ENCODE data around the gene PTPRT. TPM values are rescaled to one million over a fixed set of nuclear protein-coding genes. Genes with fewer than 3 reads are reported as not detected.

The PTPRT gene
- total RNA-seq, 4 donors from 2014 or later: 0.72 to 2.5 (median 1.4) TPM

DNA sequence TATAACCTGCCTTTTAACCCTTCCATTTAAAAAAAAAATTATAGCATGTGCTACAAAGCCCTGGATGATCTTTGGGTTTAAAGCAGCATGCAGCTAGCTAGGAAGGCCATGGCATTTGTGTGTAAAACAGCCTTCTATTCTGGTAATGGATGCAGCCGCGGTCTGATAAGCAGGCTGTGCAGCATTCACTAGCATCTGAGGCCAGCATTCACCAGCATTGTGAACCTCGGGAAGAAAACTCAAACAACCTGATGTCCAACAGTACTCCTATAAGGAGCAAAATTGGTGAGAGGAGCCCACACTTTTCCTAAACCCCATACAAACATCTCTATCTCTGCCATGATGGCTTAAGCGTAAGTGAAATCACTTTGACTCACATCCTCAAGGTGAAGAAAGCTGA is 265.5 kb downstream of the PTPRT start:
- no peaks in the 10 kb centered on the region for H3K36me3 ChIP-seq
- no peaks in the 10 kb centered on the region for H3K4me1 ChIP-seq
- H3K4me3 ChIP-seq: no peak overlapping the region
- TF ChIP-seq, protein P1, sequence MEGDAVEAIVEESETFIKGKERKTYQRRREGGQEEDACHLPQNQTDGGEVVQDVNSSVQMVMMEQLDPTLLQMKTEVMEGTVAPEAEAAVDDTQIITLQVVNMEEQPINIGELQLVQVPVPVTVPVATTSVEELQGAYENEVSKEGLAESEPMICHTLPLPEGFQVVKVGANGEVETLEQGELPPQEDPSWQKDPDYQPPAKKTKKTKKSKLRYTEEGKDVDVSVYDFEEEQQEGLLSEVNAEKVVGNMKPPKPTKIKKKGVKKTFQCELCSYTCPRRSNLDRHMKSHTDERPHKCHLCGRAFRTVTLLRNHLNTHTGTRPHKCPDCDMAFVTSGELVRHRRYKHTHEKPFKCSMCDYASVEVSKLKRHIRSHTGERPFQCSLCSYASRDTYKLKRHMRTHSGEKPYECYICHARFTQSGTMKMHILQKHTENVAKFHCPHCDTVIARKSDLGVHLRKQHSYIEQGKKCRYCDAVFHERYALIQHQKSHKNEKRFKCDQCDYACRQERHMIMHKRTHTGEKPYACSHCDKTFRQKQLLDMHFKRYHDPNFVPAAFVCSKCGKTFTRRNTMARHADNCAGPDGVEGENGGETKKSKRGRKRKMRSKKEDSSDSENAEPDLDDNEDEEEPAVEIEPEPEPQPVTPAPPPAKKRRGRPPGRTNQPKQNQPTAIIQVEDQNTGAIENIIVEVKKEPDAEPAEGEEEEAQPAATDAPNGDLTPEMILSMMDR (IDR thresholded peaks at IDR 0.05): no peak
- TF ChIP-seq POLR2A (IDR thresholded peaks at IDR 0.05): no peak
- TF ChIP-seq POLR2AphosphoS5 (IDR thresholded peaks at IDR 0.05): no peak
- no peak for TF ChIP-seq EP300 (IDR thresholded peaks at IDR 0.05)
- 91% methylated on average over 4 of the region's 4 CpGs for WGBS
- H3K27ac ChIP-seq: no peak overlapping the region
- DNase-seq (ENCODE audit: low spot score in 2 of 2): no peak
- no peaks in the 10 kb centered on the region for H3K27me3 ChIP-seq
- no peaks in the 10 kb centered on the region for H3K9me3 ChIP-seq

DNA sequence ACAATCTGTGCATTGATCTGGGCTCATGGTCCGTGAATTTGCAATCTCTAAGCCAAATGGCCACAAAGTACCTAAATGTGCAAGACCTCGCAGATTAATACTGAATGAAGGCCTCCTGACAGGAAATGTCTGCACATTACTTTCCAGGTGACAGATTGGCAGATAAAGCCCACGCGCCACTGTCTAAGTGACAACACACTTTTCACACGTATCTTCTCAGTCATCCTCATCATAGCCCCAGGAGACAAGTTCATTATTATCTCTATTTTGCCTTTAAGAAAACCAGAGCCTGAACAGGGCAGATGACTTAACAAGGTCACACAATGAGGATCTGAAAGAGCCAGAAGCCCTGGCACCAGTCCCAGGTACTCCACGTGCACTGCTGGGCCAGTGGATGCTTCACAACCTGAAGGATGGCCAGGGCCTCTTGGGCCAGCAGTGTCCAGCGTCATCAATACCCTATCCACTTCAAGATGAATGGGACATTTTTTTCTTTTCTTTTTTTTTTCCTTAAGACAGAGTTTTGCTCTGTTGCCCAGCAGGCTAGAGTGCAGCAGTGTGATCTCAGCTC is 266.3 kb downstream of the PTPRT start:
- Histone ChIP-seq H3K36me3 (no peaks in the 10 kb centered on the region), H3K4me3 (no peak overlapping the region), H3K4me1 (no peaks in the 10 kb centered on the region), H3K27me3 (no peaks in the 10 kb centered on the region), H3K27ac (no peak overlapping the region), H3K9me3 (no peaks in the 10 kb centered on the region)
- DNase-seq (ENCODE audit: low spot score in 2 of 2): no peak
- no peak for TF ChIP-seq POLR2A (IDR thresholded peaks at IDR 0.05)
- TF ChIP-seq, protein P1 (IDR thresholded peaks at IDR 0.05): no peak
- TF ChIP-seq POLR2AphosphoS5 (IDR thresholded peaks at IDR 0.05): no peak
- no peak for TF ChIP-seq EP300 (IDR thresholded peaks at IDR 0.05)
- 76% methylated on average over 7 of the region's 7 CpGs for WGBS

DNA sequence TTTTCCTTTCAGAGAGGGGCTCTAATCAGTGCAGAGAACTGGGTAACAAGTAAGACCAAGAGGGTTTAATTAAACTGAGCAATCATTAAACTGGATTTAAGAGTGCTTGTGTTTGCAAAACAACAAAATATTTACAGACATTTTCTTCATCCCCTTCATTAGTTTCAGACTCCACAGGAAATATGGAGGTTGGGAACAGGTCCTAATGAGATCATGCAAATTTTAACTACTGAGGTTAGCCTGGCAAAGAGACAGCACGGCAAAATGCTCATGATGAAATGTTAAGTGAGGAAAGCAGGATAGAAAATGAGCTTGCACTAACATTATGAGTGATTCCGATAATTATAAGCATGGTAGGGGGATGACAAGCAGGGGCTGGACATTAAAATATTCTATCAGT is 268.9 kb downstream of the PTPRT start:
- Histone ChIP-seq H3K27me3 (no peaks in the 10 kb centered on the region), H3K9me3 (peaks cover 5% of the 10 kb centered on the region), H3K4me1 (no peaks in the 10 kb centered on the region), H3K27ac (no peak overlapping the region), H3K4me3 (no peak overlapping the region), H3K36me3 (no peaks in the 10 kb centered on the region)
- no peak for DNase-seq (ENCODE audit: low spot score in 2 of 2)
- WGBS: 68% methylated on average over 2 of the region's 2 CpGs
- TF ChIP-seq EP300 (IDR thresholded peaks at IDR 0.05): no peak
- no peak for TF ChIP-seq POLR2AphosphoS5 (IDR thresholded peaks at IDR 0.05)
- TF ChIP-seq, protein P1 (IDR thresholded peaks at IDR 0.05): no peak
- TF ChIP-seq POLR2A (IDR thresholded peaks at IDR 0.05): no peak

DNA sequence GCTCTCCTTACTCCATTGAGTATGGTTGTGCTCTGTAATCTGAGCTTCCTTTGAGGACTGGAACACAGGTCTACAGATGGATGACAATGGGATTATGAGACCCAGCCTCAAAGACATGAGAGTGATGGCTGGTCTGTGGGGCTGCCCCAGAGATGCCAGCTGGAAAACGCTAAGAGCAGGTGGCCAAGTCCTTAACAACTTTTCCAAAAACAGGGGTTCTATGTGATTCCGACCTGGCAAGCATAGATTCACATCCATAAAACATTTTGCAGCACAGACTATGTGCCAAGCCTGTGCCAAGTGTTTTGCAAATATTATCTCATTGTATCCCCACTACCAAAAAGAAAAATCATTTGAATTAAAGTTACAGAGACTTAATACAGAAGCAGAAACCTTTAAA is 270.4 kb downstream of the PTPRT start:
- H3K27ac ChIP-seq: no peak overlapping the region
- 45% methylated on average over 2 of the region's 2 CpGs for WGBS
- peaks cover 5% of the 10 kb centered on the region for H3K9me3 ChIP-seq
- no peak for TF ChIP-seq POLR2A (IDR thresholded peaks at IDR 0.05)
- no peak for TF ChIP-seq EP300 (IDR thresholded peaks at IDR 0.05)
- no peak for TF ChIP-seq POLR2AphosphoS5 (IDR thresholded peaks at IDR 0.05)
- TF ChIP-seq, protein P1 (IDR thresholded peaks at IDR 0.05): no peak
- H3K4me1 ChIP-seq: no peaks in the 10 kb centered on the region
- no peak for DNase-seq (ENCODE audit: low spot score in 2 of 2)
- no peak overlapping the region for H3K4me3 ChIP-seq
- no peaks in the 10 kb centered on the region for H3K36me3 ChIP-seq
- H3K27me3 ChIP-seq: no peaks in the 10 kb centered on the region

DNA sequence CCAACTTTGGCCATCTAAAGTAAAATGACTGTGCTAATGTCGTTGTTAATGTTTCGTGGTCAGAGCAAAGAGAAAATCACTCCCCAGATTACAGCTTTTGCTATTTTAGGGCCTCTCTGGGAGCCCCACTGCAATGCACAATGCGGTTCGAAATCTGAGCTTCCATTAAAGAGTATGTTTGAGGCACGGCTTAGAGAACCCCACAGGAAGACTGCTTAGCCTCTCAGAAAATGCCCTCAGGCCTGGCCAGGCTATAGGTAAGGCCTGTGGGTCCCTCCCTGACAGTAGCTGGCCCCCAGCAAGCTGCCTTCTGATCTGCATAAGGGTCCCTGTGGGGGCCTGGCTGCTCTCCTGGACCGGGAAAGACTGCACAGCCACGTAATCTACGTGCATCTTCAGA is 274.6 kb downstream of the PTPRT start:
- TF ChIP-seq POLR2A (IDR thresholded peaks at IDR 0.05): no peak
- TF ChIP-seq EP300 (IDR thresholded peaks at IDR 0.05): no peak
- no peak for TF ChIP-seq POLR2AphosphoS5 (IDR thresholded peaks at IDR 0.05)
- TF ChIP-seq, protein P1 (IDR thresholded peaks at IDR 0.05): no peak
- no peak for DNase-seq (ENCODE audit: low spot score in 2 of 2)
- Histone ChIP-seq H3K36me3 (no peaks in the 10 kb centered on the region), H3K4me3 (no peak overlapping the region), H3K27ac (no peak overlapping the region), H3K9me3 (peaks cover 5% of the 10 kb centered on the region), H3K4me1 (no peaks in the 10 kb centered on the region), H3K27me3 (no peaks in the 10 kb centered on the region)
- 80% methylated on average over 7 of the region's 8 CpGs for WGBS

Measured in suprapubic skin (tissue), 4 donors.